Epithelial cell of esophagus (primary cell): ENCODE measurements around the gene PFDN2.

Experiments
- DNase-seq: peaks from one replicate; pipeline ENCODE4 v3.0.0; 2010; ENCODE audit warnings: low read depth
- H3K4me3 ChIP-seq: 2 replicates; pipeline ENCODE4 v1.5.1; 2011; ENCODE audit warnings: mild to moderate bottlenecking, low read length, control low read depth
- TF ChIP-seq, protein P1 (sequence below): IDR thresholded peaks from 2 replicates; pipeline ENCODE4 v1.5.1; 2011; ENCODE audit warnings: low read depth, mild to moderate bottlenecking, low read length, control low read depth, inconsistent platforms; ENCODE audit not compliant: insufficient read depth; ENCODE audit errors: missing control alignments

The PFDN2 gene

GRCh38 chr1:161076410-161076809 lies 41.4 kb downstream of the PFDN2 start:
- no peak overlapping the region for H3K4me3 ChIP-seq
- TF ChIP-seq, protein P1, sequence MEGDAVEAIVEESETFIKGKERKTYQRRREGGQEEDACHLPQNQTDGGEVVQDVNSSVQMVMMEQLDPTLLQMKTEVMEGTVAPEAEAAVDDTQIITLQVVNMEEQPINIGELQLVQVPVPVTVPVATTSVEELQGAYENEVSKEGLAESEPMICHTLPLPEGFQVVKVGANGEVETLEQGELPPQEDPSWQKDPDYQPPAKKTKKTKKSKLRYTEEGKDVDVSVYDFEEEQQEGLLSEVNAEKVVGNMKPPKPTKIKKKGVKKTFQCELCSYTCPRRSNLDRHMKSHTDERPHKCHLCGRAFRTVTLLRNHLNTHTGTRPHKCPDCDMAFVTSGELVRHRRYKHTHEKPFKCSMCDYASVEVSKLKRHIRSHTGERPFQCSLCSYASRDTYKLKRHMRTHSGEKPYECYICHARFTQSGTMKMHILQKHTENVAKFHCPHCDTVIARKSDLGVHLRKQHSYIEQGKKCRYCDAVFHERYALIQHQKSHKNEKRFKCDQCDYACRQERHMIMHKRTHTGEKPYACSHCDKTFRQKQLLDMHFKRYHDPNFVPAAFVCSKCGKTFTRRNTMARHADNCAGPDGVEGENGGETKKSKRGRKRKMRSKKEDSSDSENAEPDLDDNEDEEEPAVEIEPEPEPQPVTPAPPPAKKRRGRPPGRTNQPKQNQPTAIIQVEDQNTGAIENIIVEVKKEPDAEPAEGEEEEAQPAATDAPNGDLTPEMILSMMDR = no peak
- DNase-seq = peak; percentile 75

DNA sequence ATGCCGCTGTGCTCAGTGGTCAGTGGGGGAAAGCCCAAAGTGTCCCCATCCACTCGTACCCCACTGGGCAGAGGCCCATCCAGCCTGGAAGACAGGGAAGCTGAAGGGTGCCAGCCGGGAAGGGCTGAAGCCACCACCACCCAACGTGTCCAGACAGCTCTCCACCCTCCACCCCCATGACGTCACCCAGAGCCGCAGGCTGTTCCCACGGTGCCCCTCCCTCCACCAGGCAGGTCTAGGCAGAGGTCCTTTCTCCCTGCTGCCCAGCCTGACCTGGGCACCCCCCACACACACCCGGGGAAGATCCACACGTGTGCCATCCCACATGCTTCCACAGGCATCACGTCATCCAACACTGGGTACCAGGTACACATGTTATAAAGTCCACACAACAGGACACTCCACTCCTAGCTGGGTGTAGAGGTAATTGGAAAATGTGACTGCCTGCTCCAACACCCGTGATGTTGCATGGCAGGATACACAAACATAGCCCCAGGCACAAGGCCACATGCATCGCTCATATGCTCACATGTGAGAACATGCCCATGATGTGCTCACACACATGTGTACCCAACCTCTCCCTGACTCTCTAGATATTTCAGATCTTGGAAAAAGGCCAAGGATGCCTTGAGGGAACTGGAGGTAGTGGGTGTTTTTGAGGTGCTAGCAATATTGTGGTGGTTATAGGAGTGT lies 43.0 kb downstream of the PFDN2 start:
- TF ChIP-seq, protein P1 = no peak
- peak overlapping the region; percentile 43 for H3K4me3 ChIP-seq
- peak; percentile 99 for DNase-seq

GRCh38 chr1:161073474-161074121 lies 44.2 kb downstream of the PFDN2 start:
- H3K4me3 ChIP-seq = peak overlapping the region; percentile 43
- peak; percentile 84 for DNase-seq
- TF ChIP-seq, protein P1 = peak; percentile 35

GRCh38 chr1:161072751-161073449 lies 44.9 kb downstream of the PFDN2 start:
- no peak for DNase-seq
- peak overlapping the region; percentile 43 for H3K4me3 ChIP-seq
- TF ChIP-seq, protein P1 = no peak

GRCh38 chr1:161071886-161072371 lies 45.9 kb downstream of the PFDN2 start:
- peak; percentile 55 for DNase-seq
- no peak overlapping the region for H3K4me3 ChIP-seq
- TF ChIP-seq, protein P1 = peak; percentile 47

GRCh38 chr1:161070761-161071160 lies 47.1 kb downstream of the PFDN2 start:
- no peak overlapping the region for H3K4me3 ChIP-seq
- peak; percentile 52 for DNase-seq
- TF ChIP-seq, protein P1 = no peak
